Measurements from ENCODE around the gene SYS1.

SYS1 gene

DNA sequence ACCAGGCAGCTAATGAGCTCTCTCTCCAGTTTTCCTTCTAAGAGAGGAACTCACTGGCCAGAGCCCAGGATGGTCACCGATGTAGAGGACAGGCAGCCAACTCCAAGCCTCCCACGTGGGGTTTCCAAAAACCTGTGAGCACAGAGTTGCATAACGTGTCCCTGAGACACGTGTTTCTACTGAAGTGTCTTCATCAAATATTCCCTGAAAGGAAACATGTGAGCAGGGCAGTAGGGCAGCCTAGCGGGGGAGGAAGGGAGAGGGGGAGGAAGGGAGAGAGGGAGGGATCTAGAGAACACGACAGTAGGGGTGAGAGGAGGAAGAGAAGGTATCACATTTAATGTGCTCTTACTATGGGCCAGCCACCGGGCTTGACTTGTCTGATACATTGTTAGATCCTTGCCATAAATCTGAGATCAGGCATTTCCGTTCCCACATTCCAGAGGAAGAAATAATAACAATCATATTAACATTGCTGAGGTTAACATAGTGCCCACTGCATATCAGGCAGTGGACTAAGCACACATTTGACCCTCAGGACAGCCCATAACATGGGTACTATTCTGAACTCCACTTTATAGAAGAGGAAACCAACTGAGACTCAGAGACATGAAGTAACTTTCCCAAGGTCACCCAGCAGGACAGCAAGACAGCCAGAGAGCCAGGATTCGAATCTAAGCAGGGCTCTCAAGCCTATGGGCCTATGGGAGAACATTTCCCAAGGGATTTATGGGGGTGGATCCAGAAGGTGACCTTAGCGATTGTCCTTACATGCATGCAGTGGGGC is 4.5 kb upstream of the SYS1 start:
- no peak for DNase-seq

DNA sequence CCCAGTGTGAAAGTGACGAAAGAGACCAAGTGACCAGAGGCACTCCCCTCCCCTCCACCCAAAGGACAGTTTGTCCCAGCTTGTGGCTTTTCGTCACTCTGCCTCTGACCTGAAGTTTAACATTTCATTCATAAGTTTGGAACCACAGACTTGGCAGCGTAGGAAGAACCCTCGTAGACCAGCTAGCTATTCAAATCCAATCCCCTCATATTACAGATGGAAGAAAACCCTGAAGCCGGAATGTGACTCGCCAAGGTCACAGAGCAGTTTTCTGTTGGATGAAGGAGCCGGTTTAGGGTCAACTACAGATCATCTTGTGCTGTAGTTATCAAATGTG is 3.9 kb upstream of the SYS1 start:
- DNase-seq, result no peak

DNA sequence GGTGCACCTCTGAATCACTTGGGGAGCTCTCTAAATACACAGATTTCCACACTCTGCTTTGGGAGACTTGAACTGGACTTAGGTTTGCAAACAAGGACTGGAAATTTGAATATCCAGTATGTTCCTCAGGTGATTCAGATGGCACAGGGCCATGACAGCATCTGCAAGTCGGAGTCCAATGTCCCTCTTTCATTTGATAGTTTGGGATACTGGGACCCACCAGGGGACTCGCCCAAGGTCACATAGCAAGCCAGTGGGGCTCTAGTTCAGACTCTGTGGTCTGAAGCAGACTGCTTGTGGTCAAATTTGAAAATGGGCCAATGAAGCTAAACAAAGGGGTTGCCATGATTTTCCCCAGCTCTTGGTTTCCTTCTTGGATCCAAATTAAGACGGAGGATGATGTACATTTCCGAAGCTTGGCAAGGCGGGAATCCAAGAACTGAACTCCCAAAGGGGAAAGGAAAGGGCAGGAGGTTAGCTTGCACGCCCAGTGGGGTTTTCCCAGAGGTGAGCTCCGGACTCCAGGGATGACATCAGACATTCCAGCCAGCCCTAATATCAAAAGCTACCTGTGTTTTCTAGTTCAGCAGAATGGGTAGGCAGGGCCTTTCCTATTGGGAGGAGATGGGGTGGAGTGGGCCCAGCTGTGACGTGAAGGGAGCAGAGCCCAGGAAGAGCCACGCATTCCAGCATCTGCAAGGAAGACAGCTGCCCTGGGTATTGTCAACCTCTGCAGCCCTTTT is 3.4 kb upstream of the SYS1 start:
- DNase-seq, result no peak

DNA sequence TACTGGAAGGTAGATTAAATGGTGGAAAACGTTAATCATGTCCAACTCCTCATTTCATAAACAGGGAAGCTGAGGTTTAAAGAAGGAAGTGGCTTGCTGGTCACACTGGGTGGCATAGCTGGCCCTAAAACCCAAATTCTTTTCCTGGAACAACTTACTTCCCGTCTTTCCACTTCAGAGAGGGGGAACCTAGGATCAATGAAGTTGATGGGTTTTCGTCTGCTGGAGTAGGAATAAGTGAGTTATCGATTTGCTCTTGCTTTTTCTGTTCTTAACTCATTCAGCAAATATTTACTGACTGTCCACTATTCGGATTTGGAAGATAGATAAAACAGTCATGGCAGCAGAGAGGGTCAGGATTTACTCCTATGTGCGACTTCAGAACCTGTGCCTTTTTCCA is 1.2 kb upstream of the SYS1 start:
- DNase-seq, result no peak

DNA sequence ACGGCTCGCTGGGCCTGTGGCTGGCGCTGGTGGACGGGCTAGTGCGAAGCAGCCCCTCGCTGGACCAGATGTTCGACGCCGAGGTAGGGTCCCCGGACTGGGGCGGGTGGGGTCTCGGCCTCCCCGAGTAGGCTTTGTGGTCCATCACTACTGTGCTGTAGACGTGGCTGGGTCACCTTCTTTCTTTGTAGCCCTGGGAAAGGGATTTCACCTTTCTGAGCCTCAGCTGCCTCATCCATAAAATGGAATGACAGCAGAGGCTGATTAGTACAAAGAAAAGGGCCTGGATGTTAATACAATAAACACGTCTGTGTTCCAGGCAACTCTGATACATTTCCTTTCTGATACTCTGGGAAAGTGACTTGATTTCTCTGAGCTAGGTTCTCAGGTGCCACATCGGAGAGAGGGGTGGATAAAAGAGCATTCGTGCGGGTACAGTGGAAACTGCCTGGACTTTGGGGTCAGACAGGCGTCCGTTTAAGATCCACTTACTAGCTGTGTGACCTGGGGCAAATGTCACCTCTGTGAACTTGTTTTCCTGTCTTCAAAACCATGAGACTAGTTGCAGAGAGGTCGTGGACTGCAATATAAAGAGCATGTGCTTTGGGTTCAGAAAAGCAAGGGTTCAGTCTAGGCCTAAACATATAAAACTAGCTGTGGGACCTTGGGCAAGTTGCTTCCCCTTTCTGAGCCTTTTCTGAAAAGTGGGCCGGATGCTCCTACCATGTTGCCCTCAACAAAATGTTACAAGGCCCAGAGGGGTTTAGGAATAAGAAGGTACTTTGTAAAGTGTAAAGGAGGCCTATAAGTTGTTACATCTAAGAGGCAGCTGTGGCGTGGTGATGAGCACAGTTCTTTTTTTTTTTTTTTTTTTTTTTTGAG is 896 bp downstream of the SYS1 start:
- no peak for DNase-seq

DNA sequence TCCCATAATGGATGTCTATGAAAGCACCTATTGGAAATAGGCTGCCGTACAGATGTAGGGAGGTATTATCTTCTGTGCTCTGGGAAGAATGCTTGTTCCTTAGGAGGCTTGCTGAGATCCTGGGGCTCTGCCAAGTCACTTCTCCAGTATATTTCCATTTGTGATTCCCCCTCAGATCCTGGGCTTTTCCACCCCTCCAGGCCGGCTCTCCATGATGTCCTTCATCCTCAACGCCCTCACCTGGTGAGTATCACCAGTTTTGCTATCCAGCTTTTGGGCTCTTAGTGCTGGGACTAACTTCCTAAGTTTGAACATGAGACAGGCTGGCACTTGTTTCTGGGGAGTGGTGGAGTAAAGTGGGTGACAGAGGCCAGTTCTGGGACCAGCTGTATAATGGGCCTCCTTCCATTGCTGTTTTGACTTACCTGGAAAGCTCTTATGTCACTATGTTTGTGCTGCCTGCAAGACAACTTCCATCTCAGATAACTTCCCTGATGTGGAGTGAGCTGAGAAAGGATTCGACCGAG is 2.6 kb downstream of the SYS1 start:
- no peak for DNase-seq

DNA sequence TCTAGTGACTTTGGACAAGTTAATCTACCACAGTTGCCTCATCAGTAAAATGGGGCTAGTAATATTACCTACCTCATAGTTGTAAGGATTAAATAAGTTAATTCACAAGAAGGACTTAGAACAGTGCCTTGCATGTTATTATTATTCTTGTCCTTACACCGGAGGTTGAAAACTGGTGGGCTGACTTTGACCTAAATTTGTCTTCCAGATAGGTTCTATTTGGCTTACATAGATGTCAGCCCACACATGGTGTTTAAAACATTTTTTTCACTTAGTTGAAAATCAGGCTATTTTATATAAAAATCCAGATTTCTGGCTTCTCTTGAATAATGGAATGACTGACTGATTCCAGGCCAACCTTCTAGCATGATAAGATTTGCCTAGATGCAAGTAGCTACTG is 3.2 kb downstream of the SYS1 start:
- no peak for DNase-seq

DNA sequence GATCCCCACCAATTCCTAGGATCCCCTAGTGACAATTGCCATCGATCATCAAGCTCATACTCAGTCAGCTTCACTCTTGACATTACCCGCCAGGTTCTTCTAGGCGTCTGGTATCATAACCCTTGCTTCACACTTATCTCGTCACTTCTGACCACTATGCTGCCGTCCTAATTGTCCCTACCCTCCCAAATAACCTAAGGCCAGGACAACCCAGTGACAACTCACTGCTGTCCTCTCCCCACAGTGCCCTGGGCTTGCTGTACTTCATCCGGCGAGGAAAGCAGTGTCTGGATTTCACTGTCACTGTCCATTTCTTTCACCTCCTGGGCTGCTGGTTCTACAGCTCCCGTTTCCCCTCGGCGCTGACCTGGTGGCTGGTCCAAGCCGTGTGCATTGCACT is 3.7 kb downstream of the SYS1 start:
- no peak for DNase-seq

DNA sequence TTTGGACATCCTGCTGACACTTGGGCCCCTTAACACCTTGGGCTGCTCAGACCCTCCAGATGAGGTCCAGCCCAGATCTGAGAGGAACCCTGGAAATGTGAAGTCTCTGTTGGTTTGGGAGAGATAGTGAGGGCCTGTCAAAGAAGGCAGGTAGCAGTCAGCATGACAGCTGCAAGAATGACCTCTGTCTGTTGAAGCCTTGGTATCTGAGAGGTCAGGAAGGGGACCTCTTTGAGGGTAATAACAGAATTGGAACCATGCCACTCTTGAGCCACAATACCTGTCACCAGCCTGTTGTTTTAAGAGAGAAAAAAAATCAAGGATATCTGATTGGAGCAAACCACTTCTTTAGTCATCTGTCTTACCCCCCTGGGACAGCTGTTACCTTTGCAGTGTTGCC is 4.2 kb downstream of the SYS1 start:
- no peak for DNase-seq

DNA sequence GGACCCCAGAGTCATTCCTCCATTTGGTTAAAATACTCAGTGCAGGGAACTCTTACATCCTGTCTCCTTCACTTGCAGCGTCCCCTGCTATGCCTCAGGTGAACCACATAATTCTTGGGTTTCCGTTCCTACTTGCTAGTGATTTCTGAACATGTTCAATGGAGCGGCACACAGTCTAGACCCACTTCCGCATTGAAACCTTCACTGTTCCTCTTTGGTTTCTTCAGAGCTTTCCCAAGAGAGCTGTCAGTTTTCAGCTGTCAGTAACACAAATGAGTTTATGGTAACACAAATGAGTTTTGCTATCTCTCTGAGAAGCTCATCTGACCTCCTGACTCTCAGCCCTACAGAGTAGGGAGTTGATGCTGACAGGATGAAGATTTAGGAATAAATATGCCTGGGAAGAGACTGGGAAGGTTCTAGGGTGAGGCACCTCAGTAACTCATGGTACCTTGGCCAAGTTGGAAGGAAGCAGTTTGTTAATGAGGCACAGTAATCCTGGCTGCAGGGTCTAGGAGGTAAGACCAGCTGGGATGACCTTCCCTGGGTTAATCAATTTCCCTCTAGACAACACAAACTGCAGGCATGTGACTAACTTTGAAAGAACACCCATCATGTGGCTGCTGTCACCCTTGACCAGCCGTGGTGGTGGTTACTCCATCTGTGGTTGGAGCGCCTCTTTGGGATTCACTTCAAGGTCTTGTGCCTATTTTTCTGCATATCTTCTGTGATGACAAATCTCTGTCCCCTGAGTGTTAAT is 5.4 kb downstream of the SYS1 start:
- DNase-seq, result no peak

DNA sequence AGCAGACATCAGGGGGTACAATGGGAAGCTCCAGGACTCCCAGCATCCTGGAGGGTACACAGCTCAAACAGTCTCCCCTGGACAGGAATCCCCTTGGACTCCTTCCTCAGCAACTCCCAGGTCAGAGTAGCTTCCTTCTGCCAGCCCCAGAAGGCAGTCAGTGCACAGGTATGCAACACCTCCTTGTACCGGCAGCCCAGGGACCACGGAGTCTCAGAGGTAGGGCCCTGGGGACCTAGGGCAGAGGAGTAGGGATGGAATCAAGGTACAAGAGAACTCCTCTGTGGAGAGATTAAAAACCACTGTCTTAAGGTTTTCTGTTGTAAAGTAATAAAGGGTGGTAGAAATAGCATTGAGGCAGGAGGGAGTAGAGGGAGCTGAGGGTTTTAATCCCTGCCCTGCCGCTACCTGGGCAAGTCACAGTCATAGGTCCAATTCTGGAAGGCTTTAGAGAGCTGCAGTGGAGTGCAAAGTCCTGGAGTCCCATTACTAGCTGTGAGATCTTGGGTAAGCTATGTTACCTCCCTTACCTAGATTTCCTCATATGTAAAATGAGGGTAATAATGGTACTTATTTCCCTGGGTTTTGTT is 7.7 kb downstream of the SYS1 start:
- DNase-seq, result no peak

DNA sequence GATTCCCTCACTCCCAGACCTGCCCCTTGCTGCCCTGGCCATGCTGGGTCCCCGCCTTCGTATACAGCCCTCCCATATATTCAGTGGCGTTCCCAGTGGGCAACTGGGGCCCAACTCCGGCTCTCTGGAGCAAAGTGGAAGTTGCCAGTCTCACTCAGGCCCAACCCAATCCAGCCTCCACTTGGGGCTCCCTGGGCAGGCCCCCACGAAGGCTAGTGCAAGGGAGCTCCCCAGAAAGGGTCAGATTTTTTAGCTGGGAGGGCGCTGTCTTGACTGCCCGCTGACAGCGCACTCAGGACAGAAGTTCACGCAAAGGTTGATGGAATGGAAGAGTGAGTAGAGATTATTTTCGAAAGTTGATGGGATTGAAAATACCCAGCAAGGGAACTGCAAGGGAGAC is 9.3 kb downstream of the SYS1 start:
- no peak for DNase-seq

DNA sequence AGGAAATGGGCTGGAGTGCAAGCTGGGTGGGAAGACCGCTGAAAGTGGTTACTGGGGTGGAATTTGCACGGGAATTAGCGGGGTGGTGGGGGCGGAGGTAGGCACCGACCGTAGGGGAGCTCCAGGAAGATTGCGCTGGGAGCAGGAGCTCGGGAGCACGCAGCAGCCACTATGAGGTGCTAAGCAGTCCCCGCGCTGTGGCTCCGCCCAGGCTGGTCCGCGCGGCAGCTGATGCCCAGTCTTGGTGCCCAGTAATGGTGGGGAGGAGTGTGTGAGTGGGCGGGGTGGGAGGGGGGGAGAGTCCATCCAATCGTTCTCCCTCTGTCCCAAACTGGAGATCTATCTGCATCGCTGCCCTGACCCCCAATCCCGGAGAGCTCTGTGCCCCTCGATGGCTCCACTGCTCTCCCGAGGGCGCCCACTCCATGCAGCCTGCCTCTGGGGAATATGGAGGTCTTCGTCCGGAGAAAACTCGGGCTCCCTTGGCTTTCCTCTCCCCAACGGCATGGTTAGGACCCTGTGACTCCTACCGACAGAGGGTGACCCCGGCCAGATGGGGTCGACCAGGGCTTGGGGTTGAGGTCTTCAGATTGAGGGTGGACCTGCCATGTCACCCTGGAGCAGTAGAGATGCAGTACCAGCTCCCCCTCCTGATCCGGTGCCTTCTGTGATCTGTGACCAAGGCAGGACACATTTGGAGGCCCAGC is 9.8 kb downstream of the SYS1 start:
- no peak for DNase-seq

DNA sequence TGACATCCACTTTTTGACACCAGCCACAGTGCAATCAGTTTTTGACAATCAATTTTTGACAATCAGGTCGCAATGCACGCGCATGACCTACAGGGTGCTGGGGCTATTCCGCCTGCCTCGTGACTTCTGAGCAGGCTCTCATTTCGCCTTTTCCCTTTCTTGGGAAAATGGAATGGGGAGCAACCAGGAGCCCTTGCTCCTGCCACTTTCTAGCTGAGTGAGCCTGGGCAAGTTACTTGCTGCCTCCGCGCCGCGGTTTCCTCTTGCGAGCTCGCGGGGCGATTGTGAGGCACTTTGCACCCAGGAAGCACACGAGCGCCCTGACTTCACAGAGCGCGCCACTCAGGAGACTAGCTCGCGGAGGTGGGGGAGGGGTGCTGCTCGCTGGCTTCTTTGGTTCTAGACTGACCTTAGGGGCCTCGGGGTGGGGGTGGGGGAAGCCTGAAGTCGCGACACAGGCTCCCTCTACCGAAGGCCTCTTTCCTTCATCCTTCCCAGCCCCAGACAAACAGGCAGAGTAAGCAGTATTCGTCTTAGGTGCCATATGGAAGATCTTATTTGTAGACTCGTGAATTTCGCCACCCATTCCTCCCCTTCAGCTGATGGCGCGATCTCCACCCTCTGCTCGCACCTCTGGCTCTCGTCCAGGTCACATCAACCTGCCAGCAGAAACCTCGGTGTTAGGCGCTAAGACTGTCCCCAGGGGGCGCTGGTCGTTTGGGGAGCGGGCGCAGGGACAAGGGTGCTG is 10.6 kb downstream of the SYS1 start:
- peak; percentile 65 for DNase-seq

DNA sequence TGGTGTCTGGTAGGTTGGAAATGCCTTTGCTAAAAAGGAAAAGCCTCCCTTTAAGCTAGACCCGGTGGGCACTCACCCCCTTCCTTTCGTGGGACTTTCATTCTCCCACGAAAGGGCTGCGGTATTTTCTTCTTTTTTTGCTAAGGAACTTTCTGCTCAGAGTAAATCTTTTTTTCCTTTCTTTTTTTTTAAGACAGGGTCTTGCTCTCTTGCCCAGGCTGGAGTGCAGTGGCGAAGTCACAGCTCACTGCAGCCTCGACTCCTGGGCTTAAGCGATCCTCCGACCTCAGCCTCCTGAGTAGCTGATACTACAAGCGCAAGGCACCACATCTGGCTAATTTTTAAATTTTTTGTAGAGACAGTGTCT is 11.1 kb downstream of the SYS1 start:
- no peak for DNase-seq

DNA sequence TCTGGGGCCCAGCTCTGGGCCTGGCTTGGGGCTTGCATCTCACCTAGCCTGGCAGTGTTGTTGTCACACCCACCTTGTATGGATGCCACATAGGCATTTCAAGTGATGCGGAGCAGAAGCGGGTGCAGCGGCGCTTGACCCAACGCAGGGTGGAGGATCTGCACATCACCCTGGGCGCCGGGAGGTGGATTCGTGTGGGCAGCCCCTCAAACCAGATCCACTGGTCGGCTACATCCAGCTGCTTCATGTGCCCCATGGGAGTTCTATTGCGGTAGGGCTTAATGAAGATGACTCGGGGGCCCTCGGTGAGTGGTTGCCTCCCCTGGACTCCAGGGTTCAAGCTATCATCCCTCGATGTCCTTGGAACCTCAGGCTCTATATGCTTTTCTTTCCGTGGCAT is 12.0 kb downstream of the SYS1 start:
- no peak for DNase-seq

DNA sequence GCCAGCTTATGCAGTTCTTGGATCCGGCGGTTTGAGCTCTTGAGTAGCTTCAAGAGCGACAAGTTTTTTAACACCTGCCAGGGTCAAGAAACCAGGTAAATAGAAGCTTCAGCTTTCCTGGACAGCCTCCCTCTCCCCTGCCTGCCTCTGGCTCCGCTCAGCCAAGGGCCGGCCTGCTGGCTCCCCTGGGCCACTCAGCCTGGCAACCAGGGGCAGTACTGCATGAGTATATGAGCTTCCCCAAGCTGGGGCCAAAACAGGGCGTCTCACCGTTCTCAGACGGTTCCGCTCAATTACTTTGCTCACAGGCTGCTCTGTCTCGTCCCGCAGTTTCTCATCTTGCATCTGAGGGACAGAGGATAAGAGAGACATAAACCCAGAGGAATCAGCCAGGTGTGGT is 14.3 kb downstream of the SYS1 start:
- no peak for DNase-seq

DNA sequence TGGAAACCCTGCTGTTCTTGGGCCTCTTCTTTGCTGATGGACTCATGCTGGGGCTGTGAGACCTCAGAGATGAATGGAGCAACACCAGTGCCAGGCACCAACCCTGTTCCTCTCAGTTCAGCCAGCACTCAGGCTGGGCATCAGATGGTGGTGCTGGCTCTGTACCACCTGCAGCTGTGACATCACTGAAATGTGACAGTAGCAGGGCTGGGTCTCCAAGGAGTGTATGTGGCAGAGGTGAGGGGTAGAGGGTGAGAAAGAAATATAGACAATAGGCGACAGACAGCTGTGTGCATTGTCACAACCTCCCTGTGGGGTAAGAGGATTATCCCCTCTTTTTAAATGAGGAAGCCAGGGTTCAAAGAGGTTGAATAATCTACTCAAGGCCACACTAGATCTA is 15.2 kb downstream of the SYS1 start, which contains the start of gene TP53TG5:
TP53TG5 (minus strand) TSS at position 135 of the 400 bp plus-strand sequence; CDS start at position 46, 89 bp downstream.
- no peak for DNase-seq

DNA sequence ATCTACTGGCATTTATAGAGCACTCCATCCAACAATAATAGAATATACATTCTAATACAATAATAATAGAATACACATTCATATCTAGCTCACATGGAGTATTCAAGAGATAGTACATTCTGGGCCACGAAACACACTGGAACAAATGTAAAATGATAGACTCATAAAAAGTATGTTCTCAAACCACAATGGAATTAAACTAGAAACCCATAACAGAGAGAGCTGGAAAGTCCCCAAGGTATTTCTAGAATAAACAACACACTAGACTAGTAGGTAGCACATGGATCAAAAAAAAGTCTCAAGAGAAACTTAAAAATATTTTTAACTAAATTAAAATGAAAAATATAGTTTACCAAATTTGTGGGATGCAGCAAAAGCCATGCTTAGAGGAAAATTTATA is 24.3 kb downstream of the SYS1 start:
- no peak for DNase-seq

DNA sequence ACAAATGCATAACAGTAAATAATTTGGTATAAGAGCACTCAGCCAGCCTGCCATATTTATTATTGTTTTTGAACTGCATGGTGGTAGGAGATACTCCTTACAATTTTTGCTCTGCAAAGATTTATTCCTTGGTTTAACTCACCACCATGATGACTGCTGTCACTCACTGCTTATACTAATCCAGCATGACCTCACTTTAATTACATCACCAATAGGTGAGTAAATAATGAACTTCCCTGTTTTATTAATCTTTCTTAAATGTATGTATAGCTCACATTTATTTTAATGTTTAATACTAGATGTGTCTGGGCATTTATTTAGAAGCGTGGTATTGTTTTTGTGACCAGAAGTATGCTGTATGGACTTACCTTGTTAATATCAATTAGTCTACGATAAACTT is 28.0 kb downstream of the SYS1 start:
- DNase-seq, result no peak

DNA sequence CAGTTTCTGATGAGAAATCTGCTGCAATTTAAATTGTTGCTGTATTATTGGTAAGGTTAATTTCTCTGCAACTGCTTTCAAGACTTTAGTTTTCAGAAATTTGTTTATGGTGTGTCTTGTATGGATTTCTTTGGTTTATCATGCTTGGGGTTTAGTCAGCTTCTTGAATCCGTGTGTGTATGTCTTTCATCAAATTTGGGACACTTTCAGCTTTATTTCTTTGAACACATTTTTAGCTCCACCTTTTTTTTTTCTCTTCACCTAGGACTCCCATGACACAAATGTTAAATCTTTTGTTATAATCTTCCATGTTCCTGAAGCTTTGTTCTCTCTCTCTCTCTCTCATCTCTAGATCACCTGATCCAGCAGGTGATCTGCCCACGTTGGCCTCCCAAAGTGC is 28.6 kb downstream of the SYS1 start:
- DNase-seq, result no peak

Data from NCI-H510A (cell line).